Endothelial cell of umbilical vein (primary cell): ENCODE data around the gene ANKRD39. TPM values are rescaled to one million over a fixed set of nuclear protein-coding genes. Genes with fewer than 3 reads are reported as not detected.

Experiments
- BruUV-seq: library from RNA; stranded (reverse); fragments of 400-500 nt; replicated peaks from 2 replicates; lab custom pipeline; 2021; lab: Mats Ljungman, UMichigan
- CTCF ChIA-PET: fragments of 300-600, 350-600 bp; sonication (Branson Sonifier 250); formaldehyde crosslinking; loops from one replicate; lab custom pipeline; 2021; ENCODE audit warnings: antibody characterized with exemption, inconsistent platforms; lab: Charles Lee
- POLR2A ChIA-PET: fragments of 300-600, 350-600 bp; sonication (Branson Sonifier 250); formaldehyde crosslinking; loops from one replicate; lab custom pipeline; 2021; ENCODE audit warnings: antibody characterized with exemption, inconsistent platforms; lab: Charles Lee
- DNase-seq: peaks from one replicate; pipeline ENCODE4 v3.0.0-alpha.2; 2011; ENCODE audit warnings: low read depth, low spot score
- FAIRE-seq: peaks from 2 replicates; lab custom pipeline; 2011; peaks lifted over from hg19 to GRCh38; lab: Jason Lieb, UNC
- H2AFZ ChIP-seq: 2 replicates; pipeline ENCODE4 v1.6.0; 2012; ENCODE audit warnings: low read depth, low read length, control low read depth, inconsistent platforms
- H3K27ac ChIP-seq: 2 replicates; pipeline ENCODE4 v1.5.1; 2011; ENCODE audit warnings: low read depth, mild to moderate bottlenecking, control low read depth, low read length, moderate library complexity; ENCODE audit not compliant: insufficient read depth
- H3K27me3 ChIP-seq, 2 experiments: 2 replicates each; pipeline versions ENCODE4 v1.6.0 to v1.6.1; 2011; ENCODE audit warnings: low read length in 2 of 2, mixed read lengths in 1 of 2; ENCODE audit not compliant: control insufficient read depth in 2 of 2, insufficient read depth in 2 of 2
- H3K36me3 ChIP-seq, 2 experiments: 2 replicates in 1 of 2; 3 replicates in 1 of 2; pipeline ENCODE4 v1.5.1; 2011; ENCODE audit warnings: low read length in 2 of 2, mild to moderate bottlenecking in 1 of 2, moderate library complexity in 1 of 2; ENCODE audit not compliant: control insufficient read depth in 2 of 2, insufficient read depth in 2 of 2; ENCODE audit errors: extremely low read depth in 1 of 2
- H3K4me1 ChIP-seq: 3 replicates; pipeline ENCODE4 v1.5.1; 2011; ENCODE audit warnings: mild to moderate bottlenecking, low read length; ENCODE audit not compliant: control insufficient read depth, insufficient read depth; ENCODE audit errors: extremely low read depth
- H3K4me2 ChIP-seq: 2 replicates; pipeline ENCODE4 v1.6.1; 2011; ENCODE audit warnings: low read length, control low read depth, mixed read lengths; ENCODE audit not compliant: insufficient read depth
- H3K4me3 ChIP-seq, 3 experiments: fragments of 200-600 bp in 1 of 3; sonication (generic), shearing (Covaris generic) in 1 of 3; replicated peaks in 1 of 3; 2 replicates each; pipeline ENCODE4 v1.5.1; 2011 to 2016; ENCODE audit warnings: control low read depth in 3 of 3, low read length in 3 of 3, mild to moderate bottlenecking in 2 of 3, inconsistent platforms in 1 of 3, low read depth in 1 of 3, moderate library complexity in 1 of 3; ENCODE audit not compliant: insufficient read depth in 1 of 3
- H3K79me2 ChIP-seq: 2 replicates; pipeline ENCODE4 v1.6.0; 2012; ENCODE audit warnings: low read length, inconsistent platforms; ENCODE audit not compliant: control insufficient read depth, insufficient read depth
- H3K9ac ChIP-seq: replicated peaks from 2 replicates; pipeline ENCODE3; 2011; ENCODE audit warnings: low read length, control low read depth; ENCODE audit not compliant: insufficient read depth; ENCODE audit errors: extremely low read depth
- H3K9me1 ChIP-seq: replicated peaks from 3 replicates; pipeline ENCODE4 v1.6.0; 2011; ENCODE audit warnings: mild to moderate bottlenecking, low read length; ENCODE audit not compliant: control insufficient read depth, insufficient read depth; ENCODE audit errors: extremely low read depth
- H3K9me3 ChIP-seq: replicated peaks from 2 replicates; pipeline ENCODE4 v1.5.1; 2012; ENCODE audit warnings: low read length, inconsistent platforms; ENCODE audit not compliant: control insufficient read depth, insufficient read depth
- H4K20me1 ChIP-seq: replicated peaks from 2 replicates; pipeline ENCODE3; 2011; ENCODE audit warnings: mild to moderate bottlenecking, low read length; ENCODE audit not compliant: control insufficient read depth, insufficient read depth; ENCODE audit errors: extremely low read depth
- EZH2 ChIP-seq: IDR thresholded peaks from 2 replicates; pipeline ENCODE4 v1.6.1; 2012; ENCODE audit warnings: borderline replicate concordance, low read depth, mild to moderate bottlenecking, moderate library complexity, low read length, inconsistent platforms; ENCODE audit not compliant: severe bottlenecking
- FOS ChIP-seq: IDR thresholded peaks from 2 replicates; pipeline ENCODE4 v1.6.1; 2011; ENCODE audit warnings: mild to moderate bottlenecking, low read length, moderate library complexity, borderline replicate concordance; ENCODE audit not compliant: insufficient read depth
- GATA2 ChIP-seq: IDR thresholded peaks from 2 replicates; pipeline ENCODE4 v1.7.0; 2011; ENCODE audit warnings: low read depth, mild to moderate bottlenecking, moderate library complexity, mixed read lengths, low read length; ENCODE audit not compliant: insufficient read length, insufficient read depth
- JUN ChIP-seq: IDR thresholded peaks from 2 replicates; pipeline ENCODE4 v1.6.1; 2011; ENCODE audit warnings: borderline replicate concordance, low read depth; ENCODE audit not compliant: insufficient read length, insufficient read depth
- MYC ChIP-seq: IDR thresholded peaks from one replicate; pipeline ENCODE4 v1.6.1; 2011; ENCODE audit warnings: mild to moderate bottlenecking, low read depth, low read length
- POLR2A ChIP-seq: IDR thresholded peaks from 2 replicates; pipeline ENCODE4 v1.6.1; 2012; ENCODE audit warnings: low read depth, mild to moderate bottlenecking, control low read depth, low read length
- POLR2AphosphoS5 ChIP-seq: IDR thresholded peaks from 2 replicates; pipeline ENCODE4 v1.6.1; 2012; ENCODE audit warnings: low read depth, mild to moderate bottlenecking, control low read depth, low read length, moderate library complexity; ENCODE audit not compliant: insufficient read depth
- dilution Hi-C: fragments of 300-500 bp; cut with MboI; formaldehyde crosslinking; loops from one replicate; pipeline ENCODE4 v1.15.0; 2019; ENCODE audit warnings: low sequenced_read_pairs; ENCODE audit not compliant: extremely low pct_ligation_motif_present
- intact Hi-C: fragments of 100-400 bp; cut with micrococcal nuclease; formaldehyde crosslinking; loops from one replicate; pipeline ENCODE4 v1.10.0; 2022
- polyA plus RNA-seq, 4 experiments: library from polyadenylated mRNA; depleted of rRNA in 3 of 4; stranded (reverse) in 3 of 4; unstranded in 1 of 4; fragments of >200 nt; gene quantifications; 2 replicates each; pipeline versions ENCODE4 v1.2.1 to v1.2.3, GENCODE V29; 2011 to 2012; ENCODE audit warnings: missing spikeins in 1 of 4
- total RNA-seq: library from RNA; stranded (reverse); gene quantifications from 2 replicates; pipeline ENCODE4 v1.2.3, GENCODE V29; 2021
- TF ChIP-seq, protein P1 (sequence below): IDR thresholded peaks from 2 replicates; pipeline ENCODE4 v1.6.1; 2011; ENCODE audit not compliant: insufficient read depth, insufficient read length
- TF ChIP-seq, protein P2 (sequence below), 2 donors: IDR thresholded peaks; 1 replicate in 1 of 2; 2 replicates in 1 of 2; pipeline ENCODE4 v1.5.1; 2011; ENCODE audit warnings: low read length in 2 of 2, mild to moderate bottlenecking in 2 of 2, moderate library complexity in 2 of 2, control low read depth in 1 of 2, inconsistent platforms in 1 of 2, low read depth in 1 of 2; ENCODE audit not compliant: insufficient read depth in 1 of 2; ENCODE audit errors: extremely low read depth in 1 of 2

The ANKRD39 gene
- total and polyA plus RNA-seq, 2 donors (not counting 3 experiments of a cell fraction or from before 2014, with no cell fraction given): 14.7 to 17.9 TPM

DNA sequence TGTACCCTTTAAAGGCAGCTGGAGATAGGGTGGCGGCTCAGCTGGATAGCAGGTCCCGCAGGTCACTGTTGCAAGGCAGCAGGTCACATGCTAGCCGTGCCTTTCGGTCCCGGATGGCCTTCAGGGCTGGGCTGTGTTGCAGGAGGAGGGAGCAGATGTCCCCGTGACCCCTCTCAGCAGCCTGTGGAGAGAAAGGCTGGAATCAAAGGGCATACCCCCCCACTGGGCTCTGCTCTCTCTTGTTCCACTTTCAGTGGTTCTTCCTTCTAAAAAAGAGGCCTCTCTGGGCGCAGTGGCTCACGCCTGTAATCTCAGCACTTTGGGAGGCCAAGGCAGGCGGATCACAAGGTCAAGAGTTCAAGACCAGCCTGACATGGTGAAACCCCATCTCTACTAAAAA, 9.6 kb downstream of the ANKRD39 start:
- CTCF ChIA-PET: interaction anchor here (1.6 kb wide), 1 partner anchor 10 kb away, joined by 6 read pairs; the partner anchor contains the start of gene ANKRD39
- no peaks in the 10 kb centered on the region for H3K4me1 ChIP-seq
- H3K9me3 ChIP-seq: no peaks in the 10 kb centered on the region
- TF ChIP-seq POLR2AphosphoS5 (no peak), MYC (no peak), FOS (no peak), JUN (no peak), POLR2A (no peak), GATA2 (no peak), EZH2 (no peak)
- TF ChIP-seq, protein P1, sequence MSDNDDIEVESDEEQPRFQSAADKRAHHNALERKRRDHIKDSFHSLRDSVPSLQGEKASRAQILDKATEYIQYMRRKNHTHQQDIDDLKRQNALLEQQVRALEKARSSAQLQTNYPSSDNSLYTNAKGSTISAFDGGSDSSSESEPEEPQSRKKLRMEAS: no peak
- TF ChIP-seq, protein P2, sequence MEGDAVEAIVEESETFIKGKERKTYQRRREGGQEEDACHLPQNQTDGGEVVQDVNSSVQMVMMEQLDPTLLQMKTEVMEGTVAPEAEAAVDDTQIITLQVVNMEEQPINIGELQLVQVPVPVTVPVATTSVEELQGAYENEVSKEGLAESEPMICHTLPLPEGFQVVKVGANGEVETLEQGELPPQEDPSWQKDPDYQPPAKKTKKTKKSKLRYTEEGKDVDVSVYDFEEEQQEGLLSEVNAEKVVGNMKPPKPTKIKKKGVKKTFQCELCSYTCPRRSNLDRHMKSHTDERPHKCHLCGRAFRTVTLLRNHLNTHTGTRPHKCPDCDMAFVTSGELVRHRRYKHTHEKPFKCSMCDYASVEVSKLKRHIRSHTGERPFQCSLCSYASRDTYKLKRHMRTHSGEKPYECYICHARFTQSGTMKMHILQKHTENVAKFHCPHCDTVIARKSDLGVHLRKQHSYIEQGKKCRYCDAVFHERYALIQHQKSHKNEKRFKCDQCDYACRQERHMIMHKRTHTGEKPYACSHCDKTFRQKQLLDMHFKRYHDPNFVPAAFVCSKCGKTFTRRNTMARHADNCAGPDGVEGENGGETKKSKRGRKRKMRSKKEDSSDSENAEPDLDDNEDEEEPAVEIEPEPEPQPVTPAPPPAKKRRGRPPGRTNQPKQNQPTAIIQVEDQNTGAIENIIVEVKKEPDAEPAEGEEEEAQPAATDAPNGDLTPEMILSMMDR (IDR thresholded peaks at IDR 0.05; ENCODE audit: extremely low read depth in 1 of 2, insufficient read depth in 1 of 2, low read depth in 1 of 2, low read length in 2 of 2): no peak
- POLR2A ChIA-PET: no interaction called here
- dilution Hi-C loops: no loop called here
- DNase-seq: no peak
- no peak for FAIRE-seq
- H3K36me3 ChIP-seq: peaks cover 0 to 10% of the 10 kb centered on the region in 2 experiments
- no TSS peak for BruUV-seq
- intact Hi-C loops: no loop called here
- no peaks in the 10 kb centered on the region for H3K9me1 ChIP-seq
- H2AFZ ChIP-seq: no peak overlapping the region
- no peak overlapping the region for H3K4me2 ChIP-seq
- H3K27ac ChIP-seq: no peak overlapping the region
- H3K79me2 ChIP-seq: no peaks in the 10 kb centered on the region
- H3K4me3 ChIP-seq: no peak overlapping the region
- H4K20me1 ChIP-seq: no peaks in the 10 kb centered on the region
- H3K27me3 ChIP-seq: no peaks in the 10 kb centered on the region
- no peak overlapping the region for H3K9ac ChIP-seq
